ENCODE data around the gene GALNT9.
"Not testable (repeated sequence)": the region's sequence is repeated elsewhere in the genome, so short reads cannot be mapped to it uniquely, and the experiment has no call there.

The GALNT9 gene

GRCh38 chr12:132228476-132229192 is 100.8 kb downstream of the GALNT9 start:
- DNase-seq = no peak

- DNase-seq = no peak
Measured at GRCh38 chr12:132227782-132228475, 101.5 kb downstream of the GALNT9 start.

GRCh38 chr12:132227118-132227517 is 102.3 kb downstream of the GALNT9 start:
- DNase-seq = no peak

GRCh38 chr12:132226604-132227003 is 102.8 kb downstream of the GALNT9 start:
- DNase-seq = no peak

GRCh38 chr12:132225214-132225613 is 104.2 kb downstream of the GALNT9 start:
- no peak for DNase-seq

- DNase-seq = no peak
Measured at GRCh38 chr12:132224484-132224883, 104.9 kb downstream of the GALNT9 start.

GRCh38 chr12:132222808-132223173 is 106.6 kb downstream of the GALNT9 start:
- no peak for DNase-seq

GRCh38 chr12:132222096-132222807 is 107.1 kb downstream of the GALNT9 start:
- peak; percentile 28 to 42 for DNase-seq

- not testable (repeated sequence) for DNase-seq
Measured at GRCh38 chr12:132219761-132220160, 109.6 kb downstream of the GALNT9 start.

GRCh38 chr12:132219323-132219722 is 110.1 kb downstream of the GALNT9 start:
- DNase-seq = no peak

- DNase-seq = peak; percentile 8 to 16
Measured at GRCh38 chr12:132218915-132219314, 110.5 kb downstream of the GALNT9 start.

- no peak for DNase-seq
Measured at GRCh38 chr12:132218527-132218875, 110.9 kb downstream of the GALNT9 start.

GRCh38 chr12:132217800-132218526 is 111.4 kb downstream of the GALNT9 start:
- no peak for DNase-seq

- no peak for DNase-seq
Measured at GRCh38 chr12:132217371-132217770, 112.0 kb downstream of the GALNT9 start.

- DNase-seq = no peak
Measured at GRCh38 chr12:132216354-132216987, 112.9 kb downstream of the GALNT9 start.

- no peak for DNase-seq
Measured at GRCh38 chr12:132215299-132215989, 113.9 kb downstream of the GALNT9 start.

GRCh38 chr12:132214891-132215290 is 114.5 kb downstream of the GALNT9 start:
- DNase-seq = no peak

- DNase-seq = no peak
Measured at GRCh38 chr12:132214161-132214476, 115.3 kb downstream of the GALNT9 start.

GRCh38 chr12:132213359-132214160 is 115.8 kb downstream of the GALNT9 start:
- no peak for DNase-seq

GRCh38 chr12:132211816-132212215 is 117.6 kb downstream of the GALNT9 start:
- DNase-seq = no peak

- DNase-seq = no peak
Measured at GRCh38 chr12:132211326-132211725, 118.1 kb downstream of the GALNT9 start.

Data from inflammatory macrophage treated with lipopolysaccharide for 1 hour (primary cell).